Pancreas (tissue), 10 donors: ENCODE data around the gene ELOVL4. TPM values are rescaled to one million over a fixed set of nuclear protein-coding genes. Genes with fewer than 3 reads are reported as not detected.

Experiments
- ATAC-seq, 4 donors: fragments of 200-7000 bp; cut with Tn5 transposase; one replicate each; pipeline versions ENCODE4 v1.8.0 to v1.9.1; 2020; ENCODE audit warnings: mild to moderate bottlenecking in 4 of 4, moderate library complexity in 4 of 4
- DNase-seq, 6 donors: peaks; one replicate each; pipeline ENCODE4 v3.0.0-alpha.2; 2020
- FAIRE-seq: peaks from 2 replicates; lab custom pipeline; 2012; peaks lifted over from hg19 to GRCh38; lab: Jason Lieb, UNC
- H3K27ac ChIP-seq, 4 donors: fragments of 200-600 bp; sonication (generic); 1 replicate in 3 of 4; 2 replicates in 1 of 4; pipeline versions ENCODE4 v1.5.0 to v1.8.0; 2020
- H3K27me3 ChIP-seq, 4 donors: fragments of 200-600 bp; one replicate each; pipeline ENCODE4 v1.8.0; 2021
- H3K36me3 ChIP-seq, 3 donors: fragments of 200-600 bp; sonication (generic) in 1 of 3; one replicate each; pipeline versions ENCODE4 v1.5.0 to v1.8.0; 2020 to 2021
- H3K4me1 ChIP-seq, 3 donors: fragments of 200-600 bp; one replicate each; pipeline ENCODE4 v1.8.0; 2021
- H3K4me3 ChIP-seq, 4 donors: fragments of 200-600 bp; sonication (generic) in 2 of 4; one replicate each; pipeline versions ENCODE4 v1.5.0 to v1.8.0; 2020 to 2021
- H3K9me3 ChIP-seq, 4 donors: fragments of 200-600 bp; one replicate each; pipeline ENCODE4 v1.8.0; 2021
- WGBS, 2 donors: extraction: QIAGEN DNeasy Blood & Tissue Kit; methylation state at CpG; one replicate each; pipeline ENCODE4 v1.1.7; 2013; 5-methylcytosine and 5-hydroxymethylcytosine counted together
- intact Hi-C, 3 donors: fragments of 100-400 bp; cut with DNase I; formaldehyde crosslinking; loops; one replicate each; pipeline versions ENCODE4 v1.11.1 to v1.14.2; 2022
- polyA plus RNA-seq, 2 donors: library from polyadenylated mRNA; stranded (reverse); fragments of 200-250 nt; gene quantifications; one replicate each; pipeline ENCODE4 v1.2.3, GENCODE V29; 2013
- total RNA-seq, 6 donors: library from RNA; stranded (reverse); fragmentation: NEBNext Ultra II Directional in 4 of 6; extraction: Animal tissue kit (Norgen Biotek cat#: 25700) in 4 of 6; gene quantifications; one replicate each; pipeline versions ENCODE4 v1.2.1 to v1.2.4, GENCODE V29; 2021 to 2023
- TF ChIP-seq, protein P1 (sequence below), 4 donors: fragments of 200-600 bp; sonication (generic) in 3 of 4; IDR thresholded peaks; one replicate each; pipeline versions ENCODE4 v1.5.0 to v1.8.0; 2021; ENCODE audit warnings: antibody characterized with exemption in 4 of 4
- donor health status: healthy with polysubstance abuse.
- donor health status: DM: no; HTN: no; CAD: no; lungs with moderate emphysema.
- donor health status: DM: no; HTN: no; CAD: no.
- donor health status: control.
- donor health status: control.
- donor health status: Bipolar disorder and iron deficiency.
- donor health status: DM: yes; HTN: yes; CAD: no.
- donor health status: DM: no; HTN: no; CAD: no.
- donor health status: DM: no; HTN: no; CAD: no.
- donor health status: DM: yes; HTN: yes; CAD: no.

Gene ELOVL4
- total and polyA plus RNA-seq, 8 donors = 0.04 to 2.4 (median 0.28) TPM

DNA sequence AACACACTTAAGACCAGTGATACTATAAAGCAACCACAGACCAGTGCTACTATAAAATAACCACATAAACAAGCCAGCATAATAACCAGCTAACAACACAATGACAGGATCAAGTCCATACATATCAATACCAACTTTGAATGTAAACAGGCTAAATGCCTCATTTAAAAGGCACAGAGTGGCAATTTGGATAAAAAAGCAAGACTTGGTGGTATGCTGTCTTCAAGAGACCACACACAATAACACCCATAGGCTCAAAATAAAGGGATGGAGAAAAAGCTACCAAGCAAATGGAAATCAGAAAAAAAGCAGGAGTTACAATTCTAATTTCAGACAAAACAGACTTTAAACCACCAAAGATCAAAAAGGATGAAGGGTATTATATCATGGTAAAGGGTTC is 19.8 kb upstream of the ELOVL4 start:
- Histone ChIP-seq H3K27me3 (no peaks in the 10 kb centered on the region), H3K36me3 (no peaks in the 10 kb centered on the region), H3K4me3 (no peak overlapping the region), H3K27ac (no peak overlapping the region), H3K9me3 (no peaks in the 10 kb centered on the region), H3K4me1 (no peaks in the 10 kb centered on the region)
- ATAC-seq (no peak), DNase-seq (no peak), FAIRE-seq (no peak)
- TF ChIP-seq, protein P1, sequence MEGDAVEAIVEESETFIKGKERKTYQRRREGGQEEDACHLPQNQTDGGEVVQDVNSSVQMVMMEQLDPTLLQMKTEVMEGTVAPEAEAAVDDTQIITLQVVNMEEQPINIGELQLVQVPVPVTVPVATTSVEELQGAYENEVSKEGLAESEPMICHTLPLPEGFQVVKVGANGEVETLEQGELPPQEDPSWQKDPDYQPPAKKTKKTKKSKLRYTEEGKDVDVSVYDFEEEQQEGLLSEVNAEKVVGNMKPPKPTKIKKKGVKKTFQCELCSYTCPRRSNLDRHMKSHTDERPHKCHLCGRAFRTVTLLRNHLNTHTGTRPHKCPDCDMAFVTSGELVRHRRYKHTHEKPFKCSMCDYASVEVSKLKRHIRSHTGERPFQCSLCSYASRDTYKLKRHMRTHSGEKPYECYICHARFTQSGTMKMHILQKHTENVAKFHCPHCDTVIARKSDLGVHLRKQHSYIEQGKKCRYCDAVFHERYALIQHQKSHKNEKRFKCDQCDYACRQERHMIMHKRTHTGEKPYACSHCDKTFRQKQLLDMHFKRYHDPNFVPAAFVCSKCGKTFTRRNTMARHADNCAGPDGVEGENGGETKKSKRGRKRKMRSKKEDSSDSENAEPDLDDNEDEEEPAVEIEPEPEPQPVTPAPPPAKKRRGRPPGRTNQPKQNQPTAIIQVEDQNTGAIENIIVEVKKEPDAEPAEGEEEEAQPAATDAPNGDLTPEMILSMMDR (IDR thresholded peaks at IDR 0.05) = no peak
- intact Hi-C loops = loop anchor here in 1 of 3 donors (10.0 kb wide), 1 partner anchor 118 kb away; no protein-coding TSS in a partner anchor

DNA sequence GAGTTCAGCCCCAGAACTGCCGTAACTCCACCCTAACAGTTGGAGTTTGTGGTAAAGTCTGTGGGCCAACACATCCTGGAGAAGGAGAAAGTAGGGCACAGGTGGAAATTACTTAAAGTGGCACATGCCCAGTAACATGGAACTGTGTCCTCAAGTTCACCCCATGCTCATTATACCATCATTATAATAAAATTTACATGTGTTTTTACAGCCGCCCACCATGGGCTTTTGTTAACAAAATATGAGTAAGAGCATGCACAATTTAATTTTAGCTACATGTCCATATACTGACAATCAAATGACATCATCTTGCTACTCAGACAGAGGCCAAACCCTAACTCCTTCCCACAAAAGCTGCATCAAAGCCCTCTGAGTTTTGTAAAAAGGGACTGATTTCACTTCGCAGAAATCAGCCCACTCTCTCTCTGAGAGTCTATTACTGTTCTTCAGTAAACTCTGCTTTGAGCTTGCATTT is 17.3 kb upstream of the ELOVL4 start:
- no peaks in the 10 kb centered on the region for H3K4me1 ChIP-seq
- H3K27me3 ChIP-seq = no peaks in the 10 kb centered on the region
- TF ChIP-seq, protein P1 (IDR thresholded peaks at IDR 0.05) = no peak
- H3K27ac ChIP-seq = no peak overlapping the region
- no peak for FAIRE-seq
- no peaks in the 10 kb centered on the region for H3K36me3 ChIP-seq
- H3K9me3 ChIP-seq = no peaks in the 10 kb centered on the region
- 73 to 84% methylated on average over 3 of the region's 3 CpGs for WGBS, 2 donors
- no peak overlapping the region for H3K4me3 ChIP-seq
- no peak for DNase-seq
- intact Hi-C loops = loop anchor here in 1 of 3 donors (10.0 kb wide), 1 partner anchor 120 kb away; no protein-coding TSS in a partner anchor
- ATAC-seq = no peak

DNA sequence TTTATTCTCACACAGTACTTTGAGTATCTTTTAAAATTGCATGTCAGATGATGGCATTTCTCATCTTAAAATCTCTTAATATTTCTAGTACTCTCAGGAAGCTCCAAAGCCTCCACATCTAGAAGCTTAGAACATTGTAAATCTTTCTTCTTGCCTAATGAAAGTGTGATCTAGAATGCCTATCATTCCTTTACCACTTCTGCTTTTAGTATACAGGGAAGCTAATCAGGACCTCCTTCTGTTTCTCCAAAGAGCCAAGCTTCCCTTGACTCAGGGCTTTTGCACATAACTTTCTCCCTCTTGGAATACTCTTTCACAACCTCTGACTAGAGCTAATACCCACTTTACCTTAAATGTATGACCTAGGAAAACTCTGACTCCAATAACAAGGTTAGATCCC is 7.5 kb upstream of the ELOVL4 start:
- Histone ChIP-seq H3K4me1 (no peaks in the 10 kb centered on the region), H3K27me3 (no peaks in the 10 kb centered on the region), H3K27ac (no peak overlapping the region), H3K36me3 (no peaks in the 10 kb centered on the region), H3K4me3 (no peak overlapping the region), H3K9me3 (no peaks in the 10 kb centered on the region)
- no peak for ATAC-seq
- DNase-seq = no peak
- intact Hi-C loops = no loop called here
- TF ChIP-seq, protein P1 (IDR thresholded peaks at IDR 0.05) = no peak
- FAIRE-seq = no peak

- DNase-seq = peak in 4 of 6 donors; percentile 28 to 48 (median 38)
- intact Hi-C loops = loop anchor here in 1 of 3 donors (10.0 kb wide), 1 partner anchor 146 kb away; no protein-coding TSS in a partner anchor
- FAIRE-seq = no peak
Observed at GRCh38 chr6:79949233-79949632, 1.9 kb upstream of the ELOVL4 start.

More at GRCh38 chr6:79949233-79949632, 1.9 kb upstream of the ELOVL4 start:
- TF ChIP-seq, protein P1 (IDR thresholded peaks at IDR 0.05) = peak in 2 of 4 donors; percentile 25 to 30
- ATAC-seq = peak; percentile 53 to 73 (median 59)
- Histone ChIP-seq H3K27me3 (peaks cover 0 to 4% (median 0%) of the 10 kb centered on the region in 4 donors), H3K9me3 (no peaks in the 10 kb centered on the region), H3K27ac (no peak overlapping the region), H3K4me3 (no peak overlapping the region), H3K4me1 (peaks cover 0 to 9% (median 6%) of the 10 kb centered on the region in 3 donors), H3K36me3 (no peaks in the 10 kb centered on the region)
- 12 to 14% methylated on average over 6 of the region's 6 CpGs for WGBS, 2 donors
